Measurements from ENCODE around the gene GPATCH2L.

DNA sequence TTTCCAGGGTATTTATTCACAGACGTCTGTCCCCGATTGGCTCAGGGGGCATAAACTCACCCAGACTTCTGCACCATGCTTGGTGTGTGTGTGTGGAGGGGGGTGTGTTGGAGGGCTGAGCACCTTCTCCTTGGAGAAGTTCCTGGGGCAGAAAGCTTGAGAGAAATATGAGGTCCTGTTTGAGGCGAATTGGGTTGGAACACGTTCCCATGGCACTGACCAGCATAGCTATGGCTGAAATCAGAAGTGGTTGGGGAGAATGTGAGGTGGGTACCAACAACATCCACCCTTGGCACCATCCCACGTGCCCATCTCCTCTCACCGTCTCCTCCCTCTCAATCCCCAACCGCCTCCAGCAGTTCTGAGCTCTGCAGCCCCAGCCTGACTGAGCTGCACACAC is 16.0 kb upstream of the GPATCH2L start:
- TF ChIP-seq YY1 (IDR thresholded peaks at IDR 0.05; ENCODE audit: insufficient read depth, insufficient read length) (no peak), ZNF274 (IDR thresholded peaks at IDR 0.05; ENCODE audit: low read depth, low read length) (no peak)
